Common myeloid progenitor, CD34-positive (primary cell): ENCODE results near the gene TOP2B.
A peak's percentile ranks its signal among the peaks of the same experiment; 100 is the strongest.

Experiments used
- CTCF ChIA-PET: fragments of 350-600 bp; sonication (Branson Sonifier 250); formaldehyde crosslinking; loops from one replicate; lab custom pipeline; 2021; ENCODE audit warnings: antibody characterized with exemption; lab: Charles Lee
- POLR2A ChIA-PET: fragments of 350-600 bp; sonication (Branson Sonifier 250); formaldehyde crosslinking; loops from one replicate; lab custom pipeline; 2021; ENCODE audit warnings: antibody characterized with exemption; lab: Charles Lee
- DNase-seq, 3 donors: peaks; one replicate each; pipeline versions ENCODE4 v3.0.0 to v3.0.0-alpha.2; 2013
- H3K27ac ChIP-seq, 2 experiments: 1 replicate in 1 of 2; 2 replicates in 1 of 2; pipeline ENCODE4 v1.7.0; 2013; ENCODE audit warnings: inconsistent platforms in 2 of 2, low read length in 2 of 2, mild to moderate bottlenecking in 2 of 2, low read depth in 1 of 2, moderate library complexity in 1 of 2; ENCODE audit not compliant: severe bottlenecking in 2 of 2, insufficient read depth in 1 of 2, poor library complexity in 1 of 2
- H3K27me3 ChIP-seq, 5 experiments: replicated peaks in 2 of 5; 1 replicate in 3 of 5; 2 replicates in 2 of 5; pipeline versions ENCODE4 v1.6.1 to v1.7.0; 2013; ENCODE audit warnings: low read length in 4 of 5, mild to moderate bottlenecking in 2 of 5, moderate library complexity in 2 of 5, inconsistent platforms in 1 of 5; ENCODE audit not compliant: insufficient read depth in 5 of 5, control insufficient read depth in 4 of 5
- H3K36me3 ChIP-seq, 4 experiments: 1 replicate in 2 of 4; 2 replicates in 2 of 4; pipeline versions ENCODE4 v1.6.1 to v1.7.0; 2013; ENCODE audit warnings: low read length in 3 of 4, control low read depth in 1 of 4, mild to moderate bottlenecking in 1 of 4; ENCODE audit not compliant: control insufficient read depth in 4 of 4, insufficient read depth in 4 of 4
- H3K4me1 ChIP-seq, 4 experiments: 1 replicate in 3 of 4; 2 replicates in 1 of 4; pipeline versions ENCODE4 v1.6.1 to v1.7.1; 2013; ENCODE audit warnings: low read length in 3 of 4, mild to moderate bottlenecking in 3 of 4, control low read depth in 1 of 4, inconsistent platforms in 1 of 4, moderate library complexity in 1 of 4; ENCODE audit not compliant: control insufficient read depth in 4 of 4, insufficient read depth in 4 of 4; ENCODE audit errors: control extremely low read depth in 1 of 4
- H3K4me3 ChIP-seq, 7 experiments: 1 replicate in 4 of 7; 2 replicates in 3 of 7; pipeline versions ENCODE4 v1.5.1 to v1.7.0; 2013; ENCODE audit warnings: mild to moderate bottlenecking in 7 of 7, low read length in 6 of 7, moderate library complexity in 6 of 7, inconsistent platforms in 2 of 7, low read depth in 2 of 7, control low read depth in 1 of 7; ENCODE audit not compliant: insufficient read depth in 4 of 7, control insufficient read depth in 1 of 7; ENCODE audit errors: extremely low read depth in 1 of 7
- H3K9me3 ChIP-seq, 5 experiments: 1 replicate in 4 of 5; 2 replicates in 1 of 5; pipeline versions ENCODE4 v1.6.1 to v1.7.1; 2013; ENCODE audit warnings: low read length in 4 of 5, mild to moderate bottlenecking in 2 of 5, inconsistent platforms in 1 of 5, low read depth in 1 of 5, moderate library complexity in 1 of 5; ENCODE audit not compliant: control insufficient read depth in 4 of 5, insufficient read depth in 2 of 5; ENCODE audit errors: control extremely low read depth in 1 of 5
- WGBS: methylation state at CpG from one replicate; pipeline ENCODE4 v1.1.5; 2013; ENCODE audit not compliant: insufficient coverage; 5-methylcytosine and 5-hydroxymethylcytosine counted together

TOP2B gene

DNA sequence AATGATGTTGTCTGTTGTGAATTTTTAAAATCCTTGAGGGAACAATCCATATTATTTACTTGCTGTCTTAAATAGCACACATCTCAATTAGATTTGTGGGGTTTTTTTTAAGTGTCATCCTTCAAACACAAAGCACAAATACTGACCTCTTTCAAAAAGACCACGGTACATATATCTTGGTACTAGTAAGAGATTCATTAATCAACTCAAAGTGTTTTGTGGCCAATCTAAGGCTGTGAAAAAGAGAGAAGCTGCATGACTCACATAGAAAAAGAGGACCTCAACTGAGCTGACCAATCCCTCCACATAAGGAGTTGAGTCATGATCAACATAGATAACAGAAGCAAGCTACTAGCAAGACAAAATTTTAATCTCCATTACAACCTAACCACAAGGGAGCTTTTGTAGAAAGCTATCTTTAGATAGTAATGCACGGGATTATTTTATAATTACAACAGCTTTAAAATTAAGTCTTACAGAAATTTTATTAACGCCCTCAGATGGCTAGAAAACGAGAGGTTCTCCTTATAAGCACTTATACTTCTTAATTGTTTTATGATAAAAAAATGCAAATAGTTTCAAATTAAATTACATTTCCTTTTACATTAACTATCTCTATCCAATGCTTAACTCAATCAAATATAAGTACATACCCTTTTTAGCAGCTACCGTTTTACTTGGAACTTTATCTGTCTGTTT lies 60.5 kb downstream of the TOP2B start:
- no peaks in the 10 kb centered on the region for H3K9me3 ChIP-seq
- no peak overlapping the region for H3K4me3 ChIP-seq
- peak; percentile 31 to 73 (median 62) for DNase-seq
- peaks cover 0 to 19% (median 0%) of the 10 kb centered on the region in 4 experiments for H3K4me1 ChIP-seq
- no peaks in the 10 kb centered on the region for H3K27me3 ChIP-seq
- H3K27ac ChIP-seq: peak overlapping the region in 1 of 2 experiments; percentile 25
- CTCF ChIA-PET: interaction anchor here (1.0 to 1.9 kb wide), 2 partner anchors 9 to 12 kb away, joined by 5 to 6 read pairs; no protein-coding TSS in a partner anchor
- POLR2A ChIA-PET: no interaction called here
- no CpG with 5 or more reads among the region's 5 CpGs for WGBS
- H3K36me3 ChIP-seq: peaks cover 28 to 94% (median 50%) of the 10 kb centered on the region in 4 experiments

- no CpG with 5 or more reads among the region's 1 CpG for WGBS
Measured at GRCh38 chr3:25603703-25604102, 61.0 kb downstream of the TOP2B start.

DNA sequence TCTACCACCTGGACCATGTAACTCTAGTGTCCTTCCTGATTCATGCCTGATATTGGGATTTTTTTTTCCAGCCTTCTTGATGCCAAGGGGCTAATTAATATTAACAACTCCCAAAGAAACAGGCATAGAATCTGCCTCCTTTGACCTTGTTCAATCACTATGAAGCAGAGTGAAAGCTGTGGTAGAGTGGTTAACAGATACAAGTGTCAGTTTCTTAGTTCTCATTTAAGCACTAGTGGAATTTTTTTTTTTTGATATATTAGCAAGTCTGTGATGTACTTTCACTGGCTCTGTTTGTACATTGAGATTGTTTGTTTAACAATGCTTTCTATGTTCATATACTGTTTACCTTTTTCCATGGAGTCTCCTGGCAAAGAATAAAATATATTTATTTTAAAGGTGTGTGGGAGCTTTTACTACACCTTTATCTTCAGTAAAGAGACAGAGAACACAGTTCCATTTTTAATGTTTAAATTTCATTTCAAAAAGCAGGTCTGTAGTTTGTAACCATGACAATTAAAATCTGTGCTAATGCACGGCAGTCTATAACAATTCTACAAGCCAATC lies 67.1 kb downstream of the TOP2B start:
- DNase-seq: no peak
- H3K4me3 ChIP-seq: no peak overlapping the region
- H3K4me1 ChIP-seq: no peaks in the 10 kb centered on the region
- no peaks in the 10 kb centered on the region for H3K9me3 ChIP-seq
- H3K27ac ChIP-seq: no peak overlapping the region
- WGBS: no CpG with 5 or more reads among the region's 1 CpG
- ChIA-PET CTCF (no interaction called here), POLR2A (no interaction called here)
- peaks cover 14 to 64% (median 36%) of the 10 kb centered on the region in 4 experiments for H3K36me3 ChIP-seq
- no peaks in the 10 kb centered on the region for H3K27me3 ChIP-seq

More at GRCh38 chr3:25603703-25604102, 61.0 kb downstream of the TOP2B start:
- H3K27ac ChIP-seq: peak overlapping the region in 1 of 2 experiments; percentile 25
- H3K36me3 ChIP-seq: peaks cover 24 to 94% (median 51%) of the 10 kb centered on the region in 4 experiments
- CTCF ChIA-PET: interaction anchor here (1.2 to 1.9 kb wide), 2 partner anchors 9 to 30 kb away, joined by 3 to 5 read pairs; no protein-coding TSS in a partner anchor
- peak in 2 of 3 donors; percentile 7 to 18 for DNase-seq
- H3K27me3 ChIP-seq: no peaks in the 10 kb centered on the region
- H3K4me1 ChIP-seq: peaks cover 0 to 19% (median 0%) of the 10 kb centered on the region in 4 experiments
- POLR2A ChIA-PET: no interaction called here
- no peak overlapping the region for H3K4me3 ChIP-seq
- no peaks in the 10 kb centered on the region for H3K9me3 ChIP-seq

GRCh38 chr3:25594007-25594502 lies 70.7 kb downstream of the TOP2B start:
- Histone ChIP-seq H3K9me3 (no peaks in the 10 kb centered on the region), H3K36me3 (peaks cover 9 to 32% (median 18%) of the 10 kb centered on the region in 4 experiments), H3K27me3 (no peaks in the 10 kb centered on the region), H3K27ac (no peak overlapping the region), H3K4me3 (no peak overlapping the region), H3K4me1 (no peaks in the 10 kb centered on the region)
- CTCF ChIA-PET: interaction anchor here (0.5 to 4.0 kb wide), 15 partner anchors 9 to 822 kb away, joined by 3 to 16 read pairs (median 3); no protein-coding TSS in a partner anchor
- peak; percentile 73 to 90 (median 87) for DNase-seq
- no CpG with 5 or more reads among the region's 1 CpG for whole genome bisulfite sequencing
- POLR2A ChIA-PET: no interaction called here

GRCh38 chr3:25593001-25593400 lies 71.7 kb downstream of the TOP2B start:
- Histone ChIP-seq H3K4me3 (no peak overlapping the region), H3K27me3 (no peaks in the 10 kb centered on the region), H3K9me3 (no peaks in the 10 kb centered on the region), H3K27ac (no peak overlapping the region), H3K4me1 (no peaks in the 10 kb centered on the region), H3K36me3 (peaks cover 6 to 22% (median 14%) of the 10 kb centered on the region in 4 experiments)
- ChIA-PET POLR2A (interaction anchor here (0.6 kb wide), 1 partner anchor 23 kb away, joined by 4 read pairs; no protein-coding TSS in a partner anchor), CTCF (interaction anchor here (0.6 to 4.0 kb wide), 11 partner anchors 11 to 909 kb away, joined by 3 to 16 read pairs (median 4); no protein-coding TSS in a partner anchor)
- DNase-seq: no peak

- no peaks in the 10 kb centered on the region for H3K4me1 ChIP-seq
- no peaks in the 10 kb centered on the region for H3K9me3 ChIP-seq
- ChIA-PET POLR2A (interaction anchor here (0.6 kb wide), 1 partner anchor 23 kb away, joined by 4 read pairs; no protein-coding TSS in a partner anchor), CTCF (interaction anchor here (0.6 to 4.0 kb wide), 10 partner anchors 10 to 908 kb away, joined by 3 to 16 read pairs (median 4); no protein-coding TSS in a partner anchor)
- 33% methylated on average over 2 of the region's 3 CpGs for WGBS
- H3K27ac ChIP-seq: no peak overlapping the region
- H3K4me3 ChIP-seq: no peak overlapping the region
- peaks cover 6 to 17% (median 12%) of the 10 kb centered on the region in 4 experiments for H3K36me3 ChIP-seq
- peak; percentile 18 to 70 (median 55) for DNase-seq
- H3K27me3 ChIP-seq: no peaks in the 10 kb centered on the region
Measured at GRCh38 chr3:25592510-25592968, 72.2 kb downstream of the TOP2B start.
